HG03442 (cell line): ENCODE data around the gene PNMA5.

ENCODE experiments used
- ATAC-seq: cut with Tn5 transposase; IDR thresholded peaks from one replicate; pipeline ENCODE4 v1.9.1; 2021; ENCODE audit warnings: mild to moderate bottlenecking, moderate library complexity; ENCODE audit not compliant: unreplicated experiment

The PNMA5 gene

DNA sequence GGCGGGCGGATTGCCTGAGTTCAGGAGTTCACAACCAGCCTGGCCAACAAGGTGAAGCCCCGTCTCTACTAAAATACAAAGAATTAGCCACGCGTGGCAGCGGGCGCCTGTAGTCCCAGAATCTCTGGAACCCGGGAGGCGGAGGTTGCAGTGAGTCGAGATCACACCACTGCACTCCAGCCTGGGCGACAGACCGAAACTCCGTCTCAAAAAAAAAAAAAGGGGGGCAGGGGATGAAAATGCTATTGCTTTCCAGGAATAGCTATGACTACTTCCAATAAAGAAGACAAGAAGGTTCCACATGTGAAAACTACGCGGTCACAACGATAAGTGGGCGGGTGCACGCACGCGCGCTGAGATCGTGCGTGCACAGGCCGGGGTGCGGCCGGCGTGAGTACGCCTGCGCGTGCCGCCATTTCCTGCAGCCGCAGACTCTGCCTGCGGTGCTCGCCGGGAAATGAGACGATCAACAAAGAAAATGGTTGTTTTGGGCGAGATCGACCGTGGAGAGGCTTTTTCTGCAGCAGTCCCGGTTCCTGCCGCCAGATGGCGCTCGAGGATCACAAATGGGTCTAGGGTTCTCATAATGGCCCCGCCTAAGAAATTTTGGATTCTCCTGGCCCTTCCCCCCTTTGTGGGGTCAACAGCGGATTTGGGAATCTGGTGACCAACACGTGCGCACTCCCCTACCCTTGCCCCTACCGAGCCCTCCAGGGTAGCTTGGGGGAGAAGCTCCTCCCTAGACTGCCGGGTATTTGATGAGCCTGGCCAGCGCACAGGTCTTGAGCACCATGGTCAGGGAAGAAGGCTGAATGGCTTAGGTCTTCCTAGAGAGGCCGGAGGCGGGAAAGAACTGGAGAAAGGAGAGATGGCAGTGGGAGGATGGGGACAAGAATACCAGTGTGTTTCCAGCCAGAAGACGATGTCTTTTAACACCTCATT lies 35.1 kb downstream of the PNMA5 start:
- peak; percentile 93 for ATAC-seq

DNA sequence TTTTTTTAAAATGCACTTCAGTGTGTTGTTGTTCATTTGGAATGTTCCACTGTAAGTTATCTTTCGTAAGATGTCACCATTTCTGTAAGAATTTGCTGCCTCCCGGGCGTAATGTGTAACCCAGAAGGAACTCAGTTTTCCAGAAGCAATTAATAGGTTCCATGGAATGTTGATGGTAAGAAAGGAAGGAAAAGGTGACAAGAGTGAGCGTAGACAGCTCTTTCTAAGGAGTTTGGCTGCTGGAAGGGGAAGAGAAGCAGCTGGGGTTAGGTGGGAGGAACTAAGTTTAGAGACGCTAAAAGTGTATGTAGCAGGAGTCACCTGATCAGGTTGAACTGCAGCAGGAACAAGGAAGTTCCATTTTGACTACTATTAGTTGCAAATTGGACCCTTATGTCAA lies 35.9 kb downstream of the PNMA5 start:
- no peak for ATAC-seq

DNA sequence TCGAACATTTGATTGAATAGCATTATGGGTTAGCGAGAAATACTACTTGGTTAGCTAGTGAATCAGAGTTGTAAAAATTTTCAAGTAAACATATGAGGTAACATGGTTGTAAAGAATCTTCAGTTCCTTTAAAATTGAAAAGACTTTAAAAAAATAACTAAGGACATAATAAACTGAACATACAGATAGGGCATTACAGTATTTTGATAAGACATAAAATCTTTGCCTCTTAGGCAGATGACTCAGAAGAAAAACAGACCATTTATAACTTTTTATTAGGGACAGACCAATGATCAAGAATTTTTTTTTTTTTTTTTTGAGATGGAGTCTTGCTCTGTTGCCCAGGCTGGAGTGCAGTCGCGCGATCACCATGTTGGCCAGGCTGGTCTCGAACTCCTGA lies 43.1 kb downstream of the PNMA5 start:
- ATAC-seq, result no peak

DNA sequence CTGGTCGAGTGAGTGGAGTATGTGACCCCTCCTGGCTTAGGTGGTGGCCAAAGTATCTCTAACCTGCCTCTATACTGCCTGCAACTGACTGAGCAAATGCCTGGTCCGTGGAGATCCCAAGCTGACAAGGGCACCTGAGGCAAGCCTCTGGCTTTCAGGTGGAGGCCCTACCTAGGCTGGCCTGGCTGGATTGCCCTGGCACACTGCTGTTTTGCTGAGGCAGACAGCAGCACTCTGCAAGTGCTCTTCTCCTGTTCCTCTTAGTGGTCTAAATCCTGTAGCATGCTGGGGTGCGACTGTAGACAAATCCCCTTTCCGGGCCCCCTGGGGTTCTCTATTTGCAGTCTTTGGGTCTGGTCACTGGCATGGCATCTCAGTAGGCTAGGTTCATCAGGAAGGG lies 44.8 kb downstream of the PNMA5 start:
- ATAC-seq, result no peak

DNA sequence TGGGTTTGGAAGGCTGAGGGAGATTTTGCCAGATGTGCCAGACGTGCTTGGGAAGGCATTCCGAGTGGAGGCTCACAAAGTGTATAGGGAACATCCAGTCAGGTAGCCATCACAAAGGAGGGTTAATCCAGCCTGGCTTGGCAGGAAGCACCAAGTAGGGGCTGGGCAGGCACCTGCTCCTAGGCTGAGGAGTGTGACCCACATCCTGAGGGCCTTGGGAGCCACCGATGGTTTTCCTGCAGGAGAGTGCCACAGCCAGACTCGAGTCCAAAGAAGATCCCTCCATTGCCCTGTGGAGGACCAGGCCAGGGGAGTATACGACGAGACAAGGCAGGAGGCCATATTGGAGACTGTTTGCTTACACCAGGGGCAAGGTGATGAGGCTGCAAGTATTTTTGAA lies 47.2 kb downstream of the PNMA5 start:
- ATAC-seq, result no peak

DNA sequence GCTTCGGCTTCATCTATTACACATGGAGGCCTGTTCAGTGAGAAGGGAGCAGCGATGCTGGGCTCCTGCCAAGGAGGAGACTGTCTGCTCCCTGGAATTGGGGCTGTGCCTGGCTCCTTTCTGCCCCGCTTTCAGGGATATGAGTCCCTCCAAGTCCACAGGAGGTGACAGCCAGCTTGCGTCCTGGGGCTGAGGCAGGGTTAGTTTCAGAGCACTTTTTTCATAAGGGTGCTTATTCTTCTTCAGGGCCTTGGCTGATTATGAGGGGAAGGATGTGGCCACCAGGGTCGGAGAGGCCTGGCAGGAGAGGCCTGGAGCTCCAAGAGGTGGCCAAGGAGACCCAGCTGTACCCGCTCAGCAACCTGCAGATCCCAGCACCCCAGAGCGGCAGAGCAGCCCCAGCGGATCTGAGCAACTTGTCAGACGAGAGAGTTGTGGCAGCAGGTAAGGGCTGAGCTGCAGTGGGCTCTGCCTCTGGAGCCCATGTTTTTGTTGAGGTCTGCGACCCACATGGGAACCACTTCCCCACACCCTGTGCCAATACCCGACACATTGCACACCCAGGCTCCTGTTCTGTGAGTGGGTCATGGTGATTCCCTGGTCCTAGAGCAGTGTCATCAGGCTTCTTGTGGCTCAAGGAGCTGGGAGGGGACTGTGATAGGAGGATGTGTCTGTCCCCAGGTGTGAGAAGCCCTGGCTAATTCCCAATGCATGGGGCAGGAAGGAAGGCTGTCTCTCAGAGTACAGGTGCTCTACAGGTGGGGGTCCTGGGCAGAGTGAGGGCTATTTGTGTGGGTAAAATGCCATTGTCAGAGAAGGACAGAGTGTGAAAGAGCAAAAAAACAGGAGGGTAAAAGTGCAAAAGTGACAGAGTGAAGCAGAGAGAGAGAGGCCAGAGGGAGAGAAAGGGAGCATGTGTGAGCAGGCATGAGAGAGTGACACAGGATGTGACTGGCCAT lies 48.6 kb downstream of the PNMA5 start:
- no peak for ATAC-seq

DNA sequence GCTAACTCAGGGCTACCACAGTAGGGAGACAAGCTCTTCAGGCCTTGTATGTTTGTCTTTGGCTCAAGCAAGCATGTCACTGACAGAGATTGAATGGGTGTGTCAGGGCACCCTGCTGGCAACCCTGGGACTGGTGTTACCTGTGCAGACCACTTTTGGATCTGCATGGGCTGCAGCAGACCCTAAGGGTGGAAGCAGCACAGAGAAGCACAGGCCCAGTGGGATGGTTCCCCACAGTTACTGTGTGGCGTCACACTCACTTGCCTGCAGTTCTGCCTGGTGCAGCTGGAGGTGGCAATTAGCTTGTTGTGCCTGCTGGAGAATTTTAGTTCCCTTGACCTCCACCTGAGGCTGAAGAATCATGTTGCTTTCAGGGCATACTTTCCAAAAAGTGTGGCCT lies 50.1 kb downstream of the PNMA5 start:
- no peak for ATAC-seq

DNA sequence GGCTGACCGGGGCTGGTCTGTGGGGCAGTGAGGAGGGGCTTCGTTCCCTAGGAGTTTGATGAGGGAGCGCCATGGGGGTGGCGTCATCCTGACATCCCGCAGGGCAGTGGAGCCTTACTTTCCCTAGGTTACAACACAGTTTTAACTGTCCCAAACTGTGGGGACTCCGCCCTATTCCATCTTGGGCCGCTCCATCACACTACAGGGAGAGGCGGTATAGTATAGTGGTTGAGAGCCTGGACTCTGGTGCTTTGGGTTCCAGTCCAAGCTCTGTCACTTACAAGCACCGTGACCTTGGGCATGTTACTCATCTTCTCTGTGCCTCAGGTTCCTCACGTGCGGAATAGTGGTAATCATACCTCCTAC lies 51.9 kb downstream of the PNMA5 start:
- ATAC-seq, result no peak

DNA sequence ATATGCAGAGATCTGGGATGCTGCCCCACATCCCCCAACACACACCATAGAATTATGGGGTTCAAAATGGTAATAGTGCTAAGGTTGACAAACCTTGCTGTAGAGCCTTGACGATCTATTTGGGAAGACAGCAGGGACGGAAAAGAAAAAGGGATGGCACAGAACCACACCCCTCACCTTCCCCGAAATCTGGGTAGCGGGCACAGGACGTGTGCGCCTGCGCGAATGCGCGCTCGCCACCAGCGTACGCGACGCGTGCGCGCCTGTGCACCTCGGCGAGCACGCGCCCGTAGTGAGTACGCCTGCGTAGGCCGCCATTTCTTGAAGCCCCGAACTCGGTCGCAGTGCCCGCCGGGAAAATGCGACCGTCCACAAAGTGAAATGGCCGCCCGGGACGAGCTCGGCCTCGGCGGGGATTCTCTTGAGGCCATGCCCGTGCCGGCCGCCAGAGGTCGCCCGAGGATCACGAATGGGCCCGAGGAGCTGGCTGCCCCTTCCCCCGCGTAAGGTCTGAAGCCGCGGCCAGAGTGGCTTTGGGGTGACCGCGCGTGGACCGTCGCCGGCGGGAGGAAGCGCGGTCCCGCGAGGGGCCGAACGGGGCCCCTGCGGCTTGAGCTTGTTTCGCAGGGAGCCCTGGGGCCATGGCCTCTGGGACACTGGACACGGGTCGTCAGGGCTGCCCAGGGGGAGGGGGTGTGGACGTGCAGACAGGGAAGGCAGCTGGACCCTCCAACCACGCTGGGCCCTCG lies 52.4 kb downstream of the PNMA5 start:
- ATAC-seq, result peak; percentile 92
